ENCODE measurements around the gene TSC22D4. TPM values are rescaled to one million over a fixed set of nuclear protein-coding genes. Genes with fewer than 3 reads are reported as not detected.
"Not testable (repeated sequence)": the region's sequence is repeated elsewhere in the genome, so short reads cannot be mapped to it uniquely, and the experiment has no call there.

Gene TSC22D4
- total RNA-seq, 1 experiment from 2014 or later, result 32.7 TPM

DNA sequence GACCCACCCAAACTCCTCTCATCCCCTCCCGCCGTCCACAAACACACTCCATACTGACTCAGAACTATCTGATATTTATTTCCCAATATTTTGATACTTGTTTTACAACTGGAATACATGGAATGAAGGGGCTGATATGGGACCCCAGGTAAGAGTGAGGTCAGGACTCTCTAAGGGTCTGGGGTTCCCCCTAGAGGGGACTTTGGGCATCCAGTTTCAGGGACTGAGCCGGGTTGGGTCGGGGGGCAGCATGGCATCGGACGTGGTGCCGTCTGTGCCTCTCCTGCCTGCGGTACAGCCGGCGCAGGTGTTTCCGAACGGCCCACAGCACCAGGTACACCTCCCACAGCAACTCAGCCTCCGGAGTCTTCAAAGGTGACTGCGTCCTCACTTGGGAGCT is 22.5 kb downstream of the TSC22D4 start:
- Histone ChIP-seq H3K9me3 (replicated peaks) (no peaks in the 10 kb centered on the region), H3K4me3 (no peak overlapping the region), H3K4me1 (replicated peaks) (no peaks in the 10 kb centered on the region), H3K27me3 (replicated peaks) (no peaks in the 10 kb centered on the region), H3K36me3 (no peaks in the 10 kb centered on the region), H3K27ac (no peak overlapping the region)
- DNase-seq (ENCODE audit: low read depth in 1 of 2, low spot score in 2 of 2), result no peak

DNA sequence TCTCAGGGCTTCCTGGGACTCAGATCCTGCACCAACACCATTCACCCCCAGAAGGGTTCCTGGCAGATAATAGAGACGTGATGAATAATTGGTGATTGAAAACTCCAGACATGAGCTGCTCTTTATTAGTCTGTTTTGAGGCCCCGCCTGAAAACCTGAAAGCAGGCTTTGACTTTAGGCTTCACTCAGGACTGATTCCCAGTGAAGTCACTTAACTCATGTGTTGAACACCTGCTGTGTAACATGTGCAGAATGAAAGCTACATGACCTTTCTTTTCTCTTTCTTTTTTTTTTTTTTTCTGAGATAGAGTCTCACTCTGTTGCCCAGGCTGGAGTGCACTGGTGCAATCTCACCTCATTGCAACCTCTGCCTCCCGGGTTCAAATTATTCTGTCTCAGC is 23.8 kb downstream of the TSC22D4 start:
- Histone ChIP-seq H3K4me1 (replicated peaks) (peaks cover 7% of the 10 kb centered on the region), H3K27ac (no peak overlapping the region), H3K27me3 (replicated peaks) (no peaks in the 10 kb centered on the region), H3K4me3 (no peak overlapping the region), H3K9me3 (replicated peaks) (no peaks in the 10 kb centered on the region), H3K36me3 (no peaks in the 10 kb centered on the region)
- DNase-seq (ENCODE audit: low read depth in 1 of 2, low spot score in 2 of 2), result no peak

DNA sequence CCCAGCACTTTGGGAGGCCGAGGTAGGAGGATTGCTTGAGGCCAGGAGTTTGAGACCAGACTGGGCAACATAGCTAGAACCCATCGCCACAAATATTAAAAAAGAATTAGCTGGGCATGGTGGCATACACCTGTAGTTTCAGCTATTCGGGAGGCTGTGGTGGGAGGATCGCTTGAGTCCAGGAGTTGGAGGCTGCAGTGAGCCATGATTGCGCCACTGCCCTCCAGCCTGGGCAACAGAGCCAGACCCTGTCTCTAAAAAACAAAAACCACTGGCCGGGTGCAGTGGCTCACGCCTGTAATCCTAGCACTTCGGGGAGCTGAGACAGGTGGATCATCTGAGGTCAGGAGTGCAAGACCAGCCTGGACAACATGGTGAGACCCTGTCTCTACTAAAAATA is 25.2 kb downstream of the TSC22D4 start:
- H3K27ac ChIP-seq; DNase-seq (ENCODE audit: low read depth in 1 of 2, low spot score in 2 of 2); H3K27me3 ChIP-seq (replicated peaks); H3K4me1 ChIP-seq (replicated peaks); H3K9me3 ChIP-seq (replicated peaks); H3K36me3 ChIP-seq; H3K4me3 ChIP-seq: not testable (repeated sequence)

DNA sequence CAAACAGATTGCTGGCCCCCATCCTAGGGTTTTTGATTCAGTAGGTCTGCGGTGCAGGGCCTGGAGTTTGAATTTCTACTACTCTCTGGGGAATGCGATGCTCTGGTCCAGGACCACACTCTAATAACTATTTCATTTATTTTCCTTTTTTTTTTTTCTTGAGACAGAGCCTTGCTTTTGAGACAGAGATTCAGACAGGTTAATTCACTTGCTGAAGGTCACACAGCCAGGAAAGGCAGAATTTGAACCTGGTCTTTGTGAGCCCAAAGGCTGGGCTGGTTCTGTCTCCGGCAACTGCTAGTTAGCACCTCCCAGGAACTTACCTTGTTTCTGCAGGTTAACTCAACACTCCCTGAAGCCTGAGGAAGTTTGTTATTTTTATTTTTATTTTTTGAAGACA is 26.5 kb downstream of the TSC22D4 start:
- no peaks in the 10 kb centered on the region for H3K9me3 ChIP-seq (replicated peaks)

DNA sequence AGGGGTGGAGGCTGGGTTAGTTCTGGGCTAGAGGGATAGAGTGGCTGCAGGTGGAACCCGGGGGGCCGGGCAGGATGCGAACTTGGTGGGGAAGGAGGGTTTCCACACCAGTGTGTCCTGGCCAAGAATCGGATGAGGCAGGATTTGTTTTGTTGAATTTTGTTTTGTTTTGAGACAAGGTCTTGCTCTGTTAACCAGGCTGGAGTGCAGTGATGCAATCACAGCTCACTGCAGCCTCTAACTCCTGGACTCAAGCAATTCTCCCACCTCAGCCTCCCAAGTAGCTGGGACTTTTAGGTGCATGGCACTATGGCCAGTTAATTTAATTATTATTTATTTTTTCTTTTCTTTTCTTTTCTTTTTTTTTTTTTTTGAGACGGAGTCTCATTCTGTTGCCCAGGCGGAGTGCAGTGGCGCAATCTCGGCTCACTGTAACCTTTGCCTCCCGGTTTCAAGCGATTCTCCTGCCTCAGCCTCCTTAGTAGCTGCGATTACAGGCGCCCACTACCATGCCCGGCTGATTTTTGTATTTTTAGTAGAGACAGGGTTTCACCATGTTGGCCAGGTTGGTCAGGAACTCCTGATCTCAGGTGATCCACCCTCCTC is 29.7 kb downstream of the TSC22D4 start:
- no peak for DNase-seq (ENCODE audit: low read depth in 1 of 2, low spot score in 2 of 2)
- no peaks in the 10 kb centered on the region for H3K9me3 ChIP-seq (replicated peaks)
- peaks cover 17% of the 10 kb centered on the region for H3K4me1 ChIP-seq (replicated peaks)
- no peaks in the 10 kb centered on the region for H3K27me3 ChIP-seq (replicated peaks)
- H3K4me3 ChIP-seq, result no peak overlapping the region
- no peak overlapping the region for H3K27ac ChIP-seq
- H3K36me3 ChIP-seq, result no peaks in the 10 kb centered on the region

More for the DNA sequence above, 26.5 kb downstream of the TSC22D4 start:
- Histone ChIP-seq H3K36me3 (no peaks in the 10 kb centered on the region), H3K4me3 (no peak overlapping the region), H3K27me3 (replicated peaks) (no peaks in the 10 kb centered on the region), H3K27ac (no peak overlapping the region), H3K4me1 (replicated peaks) (peaks cover 7% of the 10 kb centered on the region)
- no peak for DNase-seq (ENCODE audit: low read depth in 1 of 2, low spot score in 2 of 2)

DNA sequence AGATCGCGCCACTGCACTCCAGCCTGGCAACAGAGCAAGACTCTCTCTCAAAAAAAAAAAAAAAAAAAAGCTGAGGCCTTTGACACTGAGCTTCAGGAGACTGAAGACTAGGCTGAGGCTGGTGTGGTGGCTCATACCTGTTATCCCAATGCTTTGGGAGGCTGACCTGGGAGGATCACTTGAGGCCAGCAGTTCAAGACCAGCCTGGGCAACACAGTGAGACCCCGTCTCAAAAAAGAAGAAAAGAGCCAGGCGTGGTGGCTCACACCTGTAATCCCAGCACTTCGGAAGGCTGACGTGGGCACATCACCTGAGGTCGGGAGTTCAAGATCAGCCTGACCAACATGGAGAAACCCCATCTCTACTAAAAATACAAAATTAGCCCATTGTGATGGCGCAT is 31.7 kb downstream of the TSC22D4 start:
- not testable (repeated sequence) for H3K4me3 ChIP-seq; H3K27ac ChIP-seq; H3K9me3 ChIP-seq (replicated peaks); H3K27me3 ChIP-seq (replicated peaks); H3K36me3 ChIP-seq; DNase-seq (ENCODE audit: low read depth in 1 of 2, low spot score in 2 of 2)
- peaks cover 36% of the 10 kb centered on the region for H3K4me1 ChIP-seq (replicated peaks)

DNA sequence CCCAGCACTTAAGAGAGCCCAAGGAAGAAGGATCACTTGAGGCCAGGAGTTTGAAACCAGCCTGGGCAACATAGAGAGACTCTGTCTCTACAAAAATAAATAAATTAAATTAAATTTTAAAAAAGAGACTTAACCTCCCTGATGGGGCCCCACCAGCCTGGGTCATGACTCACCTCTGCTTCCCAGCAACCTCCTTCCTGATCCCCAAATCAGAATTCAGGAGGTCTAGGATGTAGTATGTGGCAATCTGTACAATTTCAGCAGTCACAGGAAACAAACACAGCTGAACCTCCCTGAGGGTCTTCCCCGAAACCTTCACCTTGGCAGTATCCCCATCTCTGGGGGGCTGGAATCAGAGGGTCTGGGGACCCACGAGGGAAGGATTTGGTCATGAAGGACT is 33.0 kb downstream of the TSC22D4 start:
- H3K27me3 ChIP-seq (replicated peaks), result no peaks in the 10 kb centered on the region
- H3K4me3 ChIP-seq, result no peak overlapping the region
- H3K9me3 ChIP-seq (replicated peaks), result no peaks in the 10 kb centered on the region
- no peak for DNase-seq (ENCODE audit: low read depth in 1 of 2, low spot score in 2 of 2)
- no peak overlapping the region for H3K27ac ChIP-seq
- no peaks in the 10 kb centered on the region for H3K36me3 ChIP-seq
- peaks cover 40% of the 10 kb centered on the region for H3K4me1 ChIP-seq (replicated peaks)

DNA sequence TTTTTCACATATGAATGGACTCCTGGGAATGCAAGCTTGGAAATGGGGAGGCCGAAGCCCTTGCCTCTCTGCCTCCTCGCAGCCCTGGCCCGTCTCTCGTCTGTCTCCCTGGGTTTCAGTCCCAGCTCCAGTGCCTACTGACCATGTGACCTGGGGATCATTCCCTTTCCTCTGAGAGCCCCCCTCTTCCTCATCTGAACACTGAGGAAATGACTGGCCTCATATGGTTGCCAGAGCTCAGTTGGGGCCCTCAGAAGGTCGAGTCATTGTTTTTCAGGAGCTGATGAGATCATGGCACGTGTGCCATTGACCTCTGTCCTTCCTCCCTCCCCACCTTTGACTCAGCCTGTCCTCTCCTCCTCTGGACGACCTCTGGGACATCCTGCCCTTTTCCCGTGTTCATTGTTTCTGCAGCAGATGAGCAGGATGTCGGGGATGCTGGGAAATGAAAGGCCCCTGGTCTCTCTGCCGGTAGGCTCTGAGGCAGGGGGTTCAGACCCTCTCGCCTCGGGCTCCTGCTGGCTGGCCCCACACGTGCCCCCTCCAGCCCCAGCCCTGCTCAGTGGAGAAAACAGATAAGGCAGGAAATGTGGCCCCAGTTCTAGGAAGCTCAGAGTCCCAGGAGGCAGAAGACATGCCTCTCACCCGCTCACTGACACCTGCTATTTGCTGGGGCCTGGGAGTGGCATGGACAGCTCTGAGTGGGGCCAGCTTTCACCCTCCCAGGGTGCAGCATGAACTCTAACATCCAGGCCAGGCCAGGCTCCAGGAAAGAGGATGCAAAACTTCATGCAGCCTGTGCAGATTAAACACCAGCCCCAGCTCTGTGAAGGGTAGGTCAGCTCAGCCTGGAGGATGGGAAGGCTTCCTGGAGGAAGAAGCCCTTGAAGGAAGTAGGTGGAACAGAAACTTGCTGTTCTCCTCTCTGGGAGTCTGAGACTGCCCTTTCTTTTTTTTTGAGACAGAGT is 34.4 kb downstream of the TSC22D4 start:
- Histone ChIP-seq H3K27ac (peak overlapping the region; percentile 25; the same call in 1 of the 2 replicates), H3K36me3 (no peaks in the 10 kb centered on the region), H3K4me3 (no peak overlapping the region), H3K9me3 (replicated peaks) (no peaks in the 10 kb centered on the region), H3K27me3 (replicated peaks) (no peaks in the 10 kb centered on the region), H3K4me1 (replicated peaks) (peaks cover 46% of the 10 kb centered on the region)
- DNase-seq (ENCODE audit: low read depth in 1 of 2, low spot score in 2 of 2), result peak in 1 of 2 experiments; percentile 39

DNA sequence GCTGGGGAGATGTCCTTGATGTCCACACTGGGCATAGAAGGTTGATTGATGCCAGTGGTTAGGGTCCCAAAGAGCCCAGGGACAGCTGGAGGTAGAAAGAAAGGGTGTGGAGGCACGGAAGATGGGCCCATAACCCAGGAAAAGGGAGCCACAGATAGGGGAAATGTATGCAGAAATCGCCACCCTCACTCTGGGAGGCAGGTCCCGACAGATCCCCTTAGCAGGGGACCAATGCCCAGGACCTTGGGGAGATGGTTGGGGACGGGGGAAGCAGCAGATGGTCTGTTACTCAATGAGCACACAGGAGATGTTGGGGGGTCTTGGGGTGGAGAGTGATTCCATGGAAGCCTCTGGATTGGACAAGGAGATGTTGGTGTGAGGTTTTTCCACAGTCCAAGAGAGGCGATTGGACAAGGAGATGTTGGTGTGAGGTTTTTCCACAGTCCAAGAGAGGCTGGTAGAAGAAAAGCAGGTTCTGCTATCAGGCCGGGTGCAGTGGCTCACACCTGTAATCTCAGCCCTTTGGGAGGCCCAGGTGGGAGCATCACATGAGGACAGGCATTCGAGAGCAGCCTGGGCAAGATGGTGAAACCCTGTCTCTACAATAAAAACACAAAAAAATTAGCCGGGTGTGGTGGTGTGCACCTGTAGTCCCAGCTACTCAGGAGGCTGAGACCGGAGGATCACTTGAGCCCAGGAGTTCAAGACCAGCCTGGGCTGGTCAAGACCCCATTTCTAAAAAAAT is 35.7 kb downstream of the TSC22D4 start:
- no peak overlapping the region for H3K4me3 ChIP-seq
- H3K4me1 ChIP-seq (replicated peaks), result peaks cover 54% of the 10 kb centered on the region
- no peak overlapping the region for H3K27ac ChIP-seq
- no peak for DNase-seq (ENCODE audit: low read depth in 1 of 2, low spot score in 2 of 2)
- no peaks in the 10 kb centered on the region for H3K27me3 ChIP-seq (replicated peaks)
- H3K36me3 ChIP-seq, result no peaks in the 10 kb centered on the region
- no peaks in the 10 kb centered on the region for H3K9me3 ChIP-seq (replicated peaks)

DNA sequence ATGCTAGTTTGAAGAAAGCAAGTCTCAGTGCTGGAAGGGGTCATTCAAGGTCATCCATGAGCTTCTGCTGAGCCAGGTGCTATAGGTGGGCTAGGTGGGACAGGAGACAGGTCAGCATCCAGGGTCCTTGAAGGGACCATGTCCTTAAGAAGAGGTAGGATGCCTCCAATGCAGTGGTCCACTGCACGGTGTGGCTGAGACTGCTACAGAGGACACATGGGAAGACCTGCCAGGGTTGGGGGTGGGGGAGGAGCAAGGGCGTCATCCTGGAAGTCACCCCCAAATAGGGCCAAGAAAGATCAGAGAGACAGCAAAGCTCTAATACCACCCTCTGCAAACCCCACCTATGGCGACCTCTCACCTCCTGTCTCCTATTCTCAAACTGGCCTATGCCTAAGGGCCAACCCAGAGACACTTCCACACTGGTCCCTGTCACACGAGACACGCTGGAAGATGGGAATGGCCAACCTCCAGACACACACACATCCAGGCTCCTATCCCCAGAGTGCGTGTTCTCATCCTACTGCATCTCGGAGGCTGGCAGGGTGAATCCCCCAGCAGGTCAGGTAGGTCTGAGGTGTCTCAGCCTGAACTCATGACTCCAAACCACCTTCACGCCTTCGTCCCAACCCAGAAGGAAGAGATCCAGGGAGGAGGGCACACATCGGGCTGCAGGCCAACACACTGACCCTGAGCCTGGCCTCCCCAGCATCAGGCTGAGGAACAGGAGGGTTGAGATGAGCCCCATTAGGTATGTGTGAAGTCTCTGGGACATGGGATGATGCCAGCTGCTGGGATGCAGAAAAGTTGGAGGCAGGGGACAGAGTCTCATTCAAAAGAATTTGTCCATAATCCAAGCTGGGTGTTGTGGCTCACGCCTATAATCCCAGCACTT is 37.1 kb downstream of the TSC22D4 start:
- H3K36me3 ChIP-seq, result no peaks in the 10 kb centered on the region
- H3K4me3 ChIP-seq, result no peak overlapping the region
- no peak overlapping the region for H3K27ac ChIP-seq
- H3K4me1 ChIP-seq (replicated peaks), result peaks cover 56% of the 10 kb centered on the region
- no peaks in the 10 kb centered on the region for H3K9me3 ChIP-seq (replicated peaks)
- DNase-seq (ENCODE audit: low read depth in 1 of 2, low spot score in 2 of 2), result no peak
- H3K27me3 ChIP-seq (replicated peaks), result no peaks in the 10 kb centered on the region

DNA sequence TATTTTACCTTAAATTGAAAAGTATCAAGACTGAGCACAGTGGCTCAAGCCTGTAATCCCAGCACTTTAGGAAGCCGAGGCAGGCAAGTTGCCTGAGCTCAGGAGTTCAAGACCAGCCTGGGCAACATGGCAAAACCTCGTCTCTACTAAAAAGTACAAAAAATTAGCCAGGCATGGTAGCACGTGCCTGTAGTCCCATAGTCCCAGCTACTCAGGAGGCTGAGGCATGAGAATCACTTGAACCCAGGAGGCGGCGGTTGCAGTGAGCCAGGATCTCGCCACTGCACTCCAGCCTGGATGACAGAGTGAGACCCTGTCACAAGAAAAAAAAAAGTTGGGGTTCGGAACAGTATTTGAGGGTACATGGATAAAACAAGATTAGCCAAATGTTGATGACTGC is 39.8 kb downstream of the TSC22D4 start:
- H3K9me3 ChIP-seq (replicated peaks), result not testable (repeated sequence)
- Histone ChIP-seq H3K4me1 (replicated peaks) (peaks cover 63% of the 10 kb centered on the region), H3K27ac (peak overlapping the region; percentile 80)

DNA sequence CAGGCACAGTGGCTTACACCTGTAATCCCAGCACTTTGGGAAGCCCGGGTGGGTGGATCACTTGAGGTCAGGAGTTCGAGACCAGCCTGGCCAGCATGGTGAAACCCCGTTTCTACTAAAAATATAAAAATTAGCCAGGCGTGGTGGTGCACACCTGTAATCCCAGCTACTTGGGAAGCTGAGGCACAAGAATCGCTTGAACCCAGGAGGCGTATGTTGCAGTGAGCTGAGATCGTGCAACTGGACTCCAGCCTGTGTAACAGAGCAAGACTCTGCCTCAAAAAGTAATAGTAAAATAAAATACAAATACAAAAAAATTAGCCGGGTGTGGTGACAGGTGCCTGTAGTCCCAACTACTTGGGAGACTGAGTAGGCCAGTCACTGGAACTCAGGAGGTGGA is 40.3 kb downstream of the TSC22D4 start:
- H3K27me3 ChIP-seq (replicated peaks); H3K4me3 ChIP-seq; H3K27ac ChIP-seq; H3K9me3 ChIP-seq (replicated peaks); DNase-seq (ENCODE audit: low read depth in 1 of 2, low spot score in 2 of 2): not testable (repeated sequence)
- Histone ChIP-seq H3K36me3 (peaks cover 26% of the 10 kb centered on the region), H3K4me1 (replicated peaks) (peaks cover 58% of the 10 kb centered on the region)

More for the DNA sequence above, 39.8 kb downstream of the TSC22D4 start:
- H3K27me3 ChIP-seq (replicated peaks); DNase-seq (ENCODE audit: low read depth in 1 of 2, low spot score in 2 of 2); H3K4me3 ChIP-seq: not testable (repeated sequence)
- peaks cover 21% of the 10 kb centered on the region for H3K36me3 ChIP-seq

DNA sequence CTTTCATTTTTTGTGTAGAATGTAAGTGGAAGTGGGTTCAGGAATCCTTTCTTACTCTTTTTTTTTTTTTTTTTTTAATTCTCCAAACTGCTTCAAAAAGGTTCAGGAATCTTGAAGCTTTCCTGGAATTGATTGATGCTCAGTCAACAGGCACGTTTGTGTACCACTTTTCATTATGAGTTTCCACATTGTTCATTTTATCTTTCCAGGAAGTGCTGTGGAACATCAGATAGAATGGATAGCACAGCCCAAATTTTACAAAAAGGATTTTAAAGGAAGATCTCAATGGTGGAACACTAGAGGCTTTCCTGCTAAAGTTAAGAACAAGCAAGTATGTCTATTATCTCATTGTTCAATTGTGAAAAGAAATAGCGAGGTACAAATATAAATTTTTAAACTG is 40.8 kb downstream of the TSC22D4 start:
- H3K9me3 ChIP-seq (replicated peaks), result no peaks in the 10 kb centered on the region

More for the DNA sequence above, 40.8 kb downstream of the TSC22D4 start:
- Histone ChIP-seq H3K27ac (no peak overlapping the region), H3K4me3 (no peak overlapping the region), H3K4me1 (replicated peaks) (peaks cover 53% of the 10 kb centered on the region), H3K27me3 (replicated peaks) (no peaks in the 10 kb centered on the region), H3K36me3 (peaks cover 32% of the 10 kb centered on the region)
- no peak for DNase-seq (ENCODE audit: low read depth in 1 of 2, low spot score in 2 of 2)

All from SJSA1 (cell line).